Subcutaneous adipose tissue (tissue), 4 donors: ENCODE results near the gene RSBN1L. TPM values are rescaled to one million over a fixed set of nuclear protein-coding genes. Genes with fewer than 3 reads are reported as not detected.

Source experiments
- CTCF ChIP-seq: fragments of 450-650 bp; IDR thresholded peaks from one replicate; pipeline ENCODE4 v1.5.1; 2016; ENCODE audit warnings: low read depth, mild to moderate bottlenecking, control low read depth, antibody characterized with exemption, moderate library complexity
- total RNA-seq, 4 donors: library from RNA; depleted of rRNA; stranded (reverse); fragments of >200 nt; gene quantifications; one replicate each; pipeline ENCODE4 v1.1.0, GENCODE V29; 2016

The RSBN1L gene
- total RNA-seq, 4 donors from 2014 or later: 16.0 to 20.6 (median 18.5) TPM

DNA sequence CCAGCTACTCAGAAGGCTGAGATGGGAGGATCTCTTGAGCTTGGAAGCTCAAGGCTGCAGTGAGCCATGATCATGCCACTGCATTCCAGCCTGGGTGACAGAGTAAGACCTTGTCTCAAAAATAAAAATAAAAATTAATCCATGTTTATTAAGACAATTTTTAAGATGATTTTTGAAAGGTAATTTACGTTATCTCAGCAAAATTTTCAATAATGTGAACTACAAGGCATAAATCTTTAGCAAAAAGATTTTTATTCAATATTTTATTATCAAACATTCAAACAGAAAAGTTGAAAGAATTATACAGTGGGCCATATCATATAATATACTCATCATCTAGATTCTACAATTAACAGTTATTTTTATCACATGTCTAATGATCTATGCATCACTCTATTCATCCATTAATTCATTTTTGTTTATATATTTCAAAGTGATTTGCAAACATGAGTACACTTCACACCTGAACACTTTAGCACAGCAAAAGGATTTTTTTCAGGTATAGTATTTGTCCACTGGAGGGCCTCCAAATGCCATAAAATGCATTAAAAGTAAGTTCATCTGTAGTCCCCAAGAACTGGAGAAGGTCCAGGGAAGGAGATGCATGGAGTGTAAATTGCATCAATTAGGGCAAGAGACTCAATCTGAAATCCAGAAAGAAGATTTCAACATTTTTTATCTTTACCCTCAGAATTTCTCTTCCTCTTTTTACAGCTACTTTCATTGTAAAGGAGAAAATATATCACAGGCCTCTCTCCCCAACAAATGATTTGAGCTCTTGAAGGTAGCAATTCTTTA is 38.6 kb upstream of the RSBN1L start:
- no peak for TF ChIP-seq CTCF

- TF ChIP-seq CTCF: no peak
Measured at GRCh38 chr7:77658928-77659327, 37.3 kb upstream of the RSBN1L start.

DNA sequence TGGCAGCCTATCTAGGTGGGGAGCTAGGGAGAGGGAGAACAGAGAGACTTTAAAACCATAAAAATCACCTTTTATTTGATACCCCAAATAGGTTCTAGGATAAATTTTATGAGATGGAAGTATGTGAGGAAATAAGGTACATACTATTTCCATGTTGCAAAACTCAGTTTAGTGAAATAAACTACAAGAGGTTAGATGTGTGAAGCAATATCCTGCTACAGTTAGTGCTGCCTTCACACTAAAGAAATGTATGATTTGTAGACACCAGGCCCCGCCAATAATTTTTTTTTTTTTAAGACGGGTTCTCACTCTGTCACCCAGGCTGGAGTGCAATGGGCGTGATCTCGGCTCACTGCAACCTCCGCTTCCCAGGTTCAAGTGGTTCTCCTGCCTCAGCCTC is 34.4 kb upstream of the RSBN1L start:
- no peak for TF ChIP-seq CTCF

- no peak for TF ChIP-seq CTCF
Measured at GRCh38 chr7:77662869-77663268, 33.4 kb upstream of the RSBN1L start.

- no peak for TF ChIP-seq CTCF
Measured at GRCh38 chr7:77664715-77665114, 31.5 kb upstream of the RSBN1L start.

DNA sequence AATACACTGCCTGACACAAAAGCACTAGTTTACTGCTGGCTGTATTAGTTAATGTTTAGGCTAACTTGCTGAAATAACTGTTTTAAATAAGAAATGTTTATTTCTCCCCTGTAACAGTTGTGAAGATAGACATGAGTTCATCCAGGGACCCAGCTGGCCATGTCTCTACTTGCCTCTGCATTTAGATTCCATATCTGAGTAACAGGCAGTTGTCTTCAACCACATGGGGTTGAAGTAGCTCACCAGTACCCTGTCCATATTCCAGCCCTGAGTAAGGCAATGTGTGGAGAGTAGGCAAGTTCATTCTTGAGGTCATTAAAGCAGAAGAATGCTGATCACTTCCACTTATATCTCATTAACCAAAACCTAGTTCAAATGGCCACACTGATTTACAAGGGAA is 31.1 kb upstream of the RSBN1L start:
- TF ChIP-seq CTCF: no peak

GRCh38 chr7:77667459-77668086 is 28.7 kb upstream of the RSBN1L start:
- no peak for TF ChIP-seq CTCF
